ENCODE measurements around the gene RNF123.

The RNF123 gene

DNA sequence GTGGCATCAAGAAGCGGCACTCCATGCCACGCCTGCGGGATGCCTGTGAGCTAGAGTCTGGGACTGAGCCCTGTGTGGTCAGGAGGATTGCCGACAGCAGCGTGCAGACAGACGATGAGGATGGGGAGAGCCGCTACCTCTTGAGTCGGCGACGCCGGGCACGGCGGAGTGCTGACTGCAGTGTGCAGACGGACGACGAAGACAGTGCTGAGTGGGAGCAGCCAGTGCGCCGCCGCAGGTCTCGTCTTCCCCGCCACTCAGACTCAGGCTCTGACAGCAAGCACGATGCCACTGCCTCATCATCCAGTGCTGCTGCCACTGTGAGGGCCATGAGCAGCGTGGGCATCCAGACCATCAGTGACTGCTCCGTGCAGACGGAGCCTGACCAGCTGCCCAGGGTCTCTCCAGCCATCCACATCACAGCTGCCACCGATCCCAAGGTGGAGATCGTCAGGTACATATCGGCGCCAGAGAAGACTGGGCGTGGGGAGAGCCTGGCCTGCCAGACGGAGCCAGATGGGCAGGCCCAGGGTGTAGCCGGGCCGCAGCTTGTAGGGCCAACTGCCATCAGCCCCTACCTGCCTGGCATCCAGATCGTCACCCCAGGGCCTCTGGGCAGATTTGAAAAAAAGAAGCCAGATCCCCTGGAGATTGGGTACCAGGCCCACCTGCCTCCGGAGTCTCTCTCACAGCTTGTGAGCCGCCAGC, 32.0 kb upstream of the RNF123 start:
- Histone ChIP-seq H3K4me1 (ENCODE audit: insufficient read depth, low read length, severe bottlenecking) (no peaks in the 10 kb centered on the region), H3K9me2 (ENCODE audit: low read depth, low read length) (no peaks in the 10 kb centered on the region)

DNA sequence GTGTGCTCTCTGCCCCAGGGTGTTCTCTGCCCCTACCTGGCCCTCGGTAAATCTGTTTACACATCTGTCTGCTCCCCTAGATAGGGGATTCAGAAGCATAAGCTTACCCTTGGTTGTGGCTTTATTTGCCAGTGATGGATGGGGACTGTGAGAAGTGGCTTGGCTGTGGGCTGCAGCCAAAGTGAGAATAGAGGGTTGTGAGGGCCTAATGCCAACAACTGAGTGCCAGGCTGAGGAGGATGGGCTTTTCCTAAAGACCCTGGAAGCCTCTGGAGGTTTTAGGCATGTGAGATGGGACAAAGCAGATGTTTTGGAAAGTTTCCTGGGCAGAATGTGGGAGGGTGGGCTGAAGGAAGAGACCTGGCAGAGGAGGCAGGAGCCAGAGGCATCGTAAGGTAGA, 30.6 kb upstream of the RNF123 start:
- Histone ChIP-seq H3K9ac (ENCODE audit: low read length) (no peak overlapping the region), H3K4me1 (ENCODE audit: insufficient read depth, low read length, severe bottlenecking) (no peaks in the 10 kb centered on the region), H3K9me3 (ENCODE audit: low read length) (no peaks in the 10 kb centered on the region), H3K27ac (ENCODE audit: low read depth, low read length, poor library complexity, severe bottlenecking) (no peak overlapping the region), H4K20me1 (ENCODE audit: insufficient read depth, low read length) (no peaks in the 10 kb centered on the region), H2AFZ (ENCODE audit: low read length) (no peak overlapping the region), H3K9me2 (ENCODE audit: low read depth, low read length) (no peaks in the 10 kb centered on the region), H3F3A (ENCODE audit: insufficient read depth, low read length) (no peaks in the 10 kb centered on the region), H3K4me2 (ENCODE audit: low read length) (no peak overlapping the region), H3K79me2 (ENCODE audit: insufficient read depth, low read length) (no peaks in the 10 kb centered on the region), H3K27me3 (ENCODE audit: insufficient read depth, low read length) (no peaks in the 10 kb centered on the region; the same call in 1 of the 2 replicates), H3K36me3 (ENCODE audit: insufficient read depth, low read length) (no peaks in the 10 kb centered on the region), H3K4me3 (ENCODE audit: low read depth, low read length, poor library complexity, severe bottlenecking) (no peak overlapping the region)
- TF ChIP-seq, protein P1, sequence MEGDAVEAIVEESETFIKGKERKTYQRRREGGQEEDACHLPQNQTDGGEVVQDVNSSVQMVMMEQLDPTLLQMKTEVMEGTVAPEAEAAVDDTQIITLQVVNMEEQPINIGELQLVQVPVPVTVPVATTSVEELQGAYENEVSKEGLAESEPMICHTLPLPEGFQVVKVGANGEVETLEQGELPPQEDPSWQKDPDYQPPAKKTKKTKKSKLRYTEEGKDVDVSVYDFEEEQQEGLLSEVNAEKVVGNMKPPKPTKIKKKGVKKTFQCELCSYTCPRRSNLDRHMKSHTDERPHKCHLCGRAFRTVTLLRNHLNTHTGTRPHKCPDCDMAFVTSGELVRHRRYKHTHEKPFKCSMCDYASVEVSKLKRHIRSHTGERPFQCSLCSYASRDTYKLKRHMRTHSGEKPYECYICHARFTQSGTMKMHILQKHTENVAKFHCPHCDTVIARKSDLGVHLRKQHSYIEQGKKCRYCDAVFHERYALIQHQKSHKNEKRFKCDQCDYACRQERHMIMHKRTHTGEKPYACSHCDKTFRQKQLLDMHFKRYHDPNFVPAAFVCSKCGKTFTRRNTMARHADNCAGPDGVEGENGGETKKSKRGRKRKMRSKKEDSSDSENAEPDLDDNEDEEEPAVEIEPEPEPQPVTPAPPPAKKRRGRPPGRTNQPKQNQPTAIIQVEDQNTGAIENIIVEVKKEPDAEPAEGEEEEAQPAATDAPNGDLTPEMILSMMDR (IDR thresholded peaks at IDR 0.05; ENCODE audit: low read length) = no peak
- no peak for TF ChIP-seq EZH2 (IDR thresholded peaks at IDR 0.05; ENCODE audit: borderline replicate concordance, low read length)

More for the DNA sequence above, 32.0 kb upstream of the RNF123 start:
- no peaks in the 10 kb centered on the region for H4K20me1 ChIP-seq (ENCODE audit: insufficient read depth, low read length)
- no peaks in the 10 kb centered on the region for H3K9me3 ChIP-seq (ENCODE audit: low read length)
- TF ChIP-seq, protein P1 (IDR thresholded peaks at IDR 0.05; ENCODE audit: low read length) = no peak
- TF ChIP-seq EZH2 (IDR thresholded peaks at IDR 0.05; ENCODE audit: borderline replicate concordance, low read length) = no peak
- no peak overlapping the region for H3K4me2 ChIP-seq (ENCODE audit: low read length)
- H3K79me2 ChIP-seq (ENCODE audit: insufficient read depth, low read length) = no peaks in the 10 kb centered on the region
- H3K9ac ChIP-seq (ENCODE audit: low read length) = no peak overlapping the region
- no peak overlapping the region for H3K27ac ChIP-seq (ENCODE audit: low read depth, low read length, poor library complexity, severe bottlenecking)
- no peaks in the 10 kb centered on the region for H3F3A ChIP-seq (ENCODE audit: insufficient read depth, low read length)
- no peak overlapping the region for H3K4me3 ChIP-seq (ENCODE audit: low read depth, low read length, poor library complexity, severe bottlenecking)
- H3K27me3 ChIP-seq (ENCODE audit: insufficient read depth, low read length) = no peaks in the 10 kb centered on the region; the same call in 1 of the 2 replicates
- no peaks in the 10 kb centered on the region for H3K36me3 ChIP-seq (ENCODE audit: insufficient read depth, low read length)
- H2AFZ ChIP-seq (ENCODE audit: low read length) = no peak overlapping the region

DNA sequence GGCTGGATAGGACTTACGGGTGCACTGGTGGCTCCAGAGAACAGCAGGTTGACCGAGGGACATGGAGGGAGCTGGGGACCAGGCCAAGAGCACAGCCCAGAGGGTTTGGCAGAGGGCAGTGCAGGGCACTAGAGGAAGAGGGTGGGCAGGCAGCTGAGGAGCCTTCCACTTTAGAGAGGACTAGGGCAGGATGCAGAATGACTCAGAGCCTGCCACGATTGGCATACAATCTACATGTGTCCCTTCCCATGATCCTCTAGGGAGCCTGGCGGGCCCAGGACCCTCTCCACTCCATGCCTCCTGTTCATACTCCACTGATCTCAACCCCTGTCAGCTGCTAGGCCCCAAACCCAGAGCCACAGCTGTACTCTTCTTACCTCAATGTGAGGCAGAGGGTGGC, 29.6 kb upstream of the RNF123 start:
- no peaks in the 10 kb centered on the region for H4K20me1 ChIP-seq (ENCODE audit: insufficient read depth, low read length)
- H3K4me3 ChIP-seq (ENCODE audit: low read depth, low read length, poor library complexity, severe bottlenecking) = no peak overlapping the region
- TF ChIP-seq, protein P1 (IDR thresholded peaks at IDR 0.05; ENCODE audit: low read length) = no peak
- no peak for TF ChIP-seq EZH2 (IDR thresholded peaks at IDR 0.05; ENCODE audit: borderline replicate concordance, low read length)
- no peak overlapping the region for H2AFZ ChIP-seq (ENCODE audit: low read length)
- H3K9ac ChIP-seq (ENCODE audit: low read length) = no peak overlapping the region
- H3K36me3 ChIP-seq (ENCODE audit: insufficient read depth, low read length) = no peaks in the 10 kb centered on the region
- H3F3A ChIP-seq (ENCODE audit: insufficient read depth, low read length) = no peaks in the 10 kb centered on the region
- no peaks in the 10 kb centered on the region for H3K9me3 ChIP-seq (ENCODE audit: low read length)
- no peak overlapping the region for H3K4me2 ChIP-seq (ENCODE audit: low read length)
- no peaks in the 10 kb centered on the region for H3K79me2 ChIP-seq (ENCODE audit: insufficient read depth, low read length)
- no peaks in the 10 kb centered on the region for H3K9me2 ChIP-seq (ENCODE audit: low read depth, low read length)
- H3K27me3 ChIP-seq (ENCODE audit: insufficient read depth, low read length) = no peaks in the 10 kb centered on the region; the same call in 1 of the 2 replicates
- H3K4me1 ChIP-seq (ENCODE audit: insufficient read depth, low read length, severe bottlenecking) = no peaks in the 10 kb centered on the region
- no peak overlapping the region for H3K27ac ChIP-seq (ENCODE audit: low read depth, low read length, poor library complexity, severe bottlenecking)

Data from OCI-LY1 (cell line).